GM23248 (cell line): ENCODE measurements around the gene MYMK. TPM values are rescaled to one million over a fixed set of nuclear protein-coding genes. Genes with fewer than 3 reads are reported as not detected.

ENCODE experiments used
- DNase-seq: peaks from one replicate; pipeline ENCODE4 v3.0.0-alpha.2; 2015
- H2AFZ ChIP-seq: fragments of 200-600 bp; sonication (generic); 2 replicates; pipeline ENCODE4 v1.6.1; 2016; ENCODE audit warnings: antibody characterized with exemption
- H3F3A ChIP-seq: fragments of 200-600 bp; sonication (generic); 2 replicates; pipeline ENCODE4 v1.6.1; 2016; ENCODE audit warnings: mild to moderate bottlenecking, antibody characterized with exemption, mixed run types; ENCODE audit not compliant: insufficient read depth
- H3K27ac ChIP-seq: fragments of 200-600 bp; sonication (generic); 2 replicates; pipeline ENCODE4 v1.5.1; 2016; ENCODE audit warnings: mild to moderate bottlenecking
- H3K27me3 ChIP-seq: fragments of 200-600 bp; sonication (generic); replicated peaks from 2 replicates; pipeline ENCODE4 v1.6.1; 2016; ENCODE audit warnings: mild to moderate bottlenecking; ENCODE audit not compliant: insufficient read depth
- H3K36me3 ChIP-seq: fragments of 200-600 bp; sonication (generic); 2 replicates; pipeline ENCODE4 v1.6.1; 2016; ENCODE audit warnings: low read depth, mild to moderate bottlenecking
- H3K4me1 ChIP-seq: fragments of 200-600 bp; sonication (generic); 2 replicates; pipeline ENCODE4 v1.6.1; 2016; ENCODE audit warnings: mild to moderate bottlenecking; ENCODE audit not compliant: insufficient read depth
- H3K4me2 ChIP-seq: fragments of 200-600 bp; sonication (generic); one replicate; pipeline ENCODE4 v1.6.1; 2016; ENCODE audit warnings: mild to moderate bottlenecking; ENCODE audit not compliant: unreplicated experiment
- H3K4me3 ChIP-seq: fragments of 200-600 bp; sonication (generic); 2 replicates; pipeline ENCODE4 v1.5.1; 2016; ENCODE audit warnings: mild to moderate bottlenecking
- H3K79me2 ChIP-seq: fragments of 200-600 bp; sonication (generic); 2 replicates; pipeline ENCODE4 v1.6.1; 2016; ENCODE audit warnings: mild to moderate bottlenecking; ENCODE audit not compliant: insufficient read depth
- H3K9ac ChIP-seq: fragments of 200-600 bp; sonication (generic); 2 replicates; pipeline ENCODE4 v1.6.1; 2016; ENCODE audit warnings: mild to moderate bottlenecking
- H3K9me2 ChIP-seq: fragments of 200-600 bp; sonication (generic); 2 replicates; pipeline ENCODE4 v1.6.1; 2016; ENCODE audit warnings: mixed run types, mild to moderate bottlenecking, moderate library complexity; ENCODE audit not compliant: insufficient read depth
- H3K9me3 ChIP-seq: fragments of 200-600 bp; sonication (generic); one replicate; pipeline ENCODE4 v1.6.1; 2017; ENCODE audit warnings: low read depth
- H4K20me1 ChIP-seq: fragments of 200-600 bp; sonication (generic); 2 replicates; pipeline ENCODE4 v1.6.0; 2016; ENCODE audit not compliant: insufficient read depth
- EZH2 ChIP-seq: fragments of 200-600 bp; sonication (generic); IDR thresholded peaks from 2 replicates; pipeline ENCODE4 v1.6.1; 2018; ENCODE audit warnings: antibody characterized with exemption, mild to moderate bottlenecking; ENCODE audit not compliant: insufficient read depth, poor library complexity, severe bottlenecking
- EZH2phosphoT487 ChIP-seq: fragments of 200-600 bp; sonication (generic); IDR thresholded peaks from 2 replicates; pipeline ENCODE4 v1.6.1; 2018; ENCODE audit warnings: antibody characterized with exemption, moderate library complexity, mild to moderate bottlenecking, low read depth; ENCODE audit not compliant: insufficient read depth
- WGBS, 2 experiments: methylation state at CpG; one replicate each; pipeline ENCODE4 v1.1.6; 2015 to 2017; ENCODE audit warnings: low lambda C conversion rate in 2 of 2, low coverage in 1 of 2; ENCODE audit errors: missing lambda C conversion rate in 2 of 2; 5-methylcytosine and 5-hydroxymethylcytosine counted together
- in situ Hi-C: fragments of 300-500 bp; cut with MboI; formaldehyde crosslinking; loops from 2 replicates; pipeline ENCODE4 v1.15.0; 2020
- polyA plus RNA-seq: library from polyadenylated mRNA; unstranded; fragments of >200 nt; fragmentation: Nextera tagmentation; extraction: Ambion mirVana; gene quantifications from 2 replicates; pipeline ENCODE4 v1.2.1, GENCODE V29; 2016
- total RNA-seq: library from RNA; depleted of rRNA; stranded (reverse); fragments of >200 nt; shearing (Covaris generic); gene quantifications from 2 replicates; pipeline ENCODE4 v1.2.3, GENCODE V29; 2014

The MYMK gene
- total and polyA plus RNA-seq, 2 experiments from 2014 or later: not detected

DNA sequence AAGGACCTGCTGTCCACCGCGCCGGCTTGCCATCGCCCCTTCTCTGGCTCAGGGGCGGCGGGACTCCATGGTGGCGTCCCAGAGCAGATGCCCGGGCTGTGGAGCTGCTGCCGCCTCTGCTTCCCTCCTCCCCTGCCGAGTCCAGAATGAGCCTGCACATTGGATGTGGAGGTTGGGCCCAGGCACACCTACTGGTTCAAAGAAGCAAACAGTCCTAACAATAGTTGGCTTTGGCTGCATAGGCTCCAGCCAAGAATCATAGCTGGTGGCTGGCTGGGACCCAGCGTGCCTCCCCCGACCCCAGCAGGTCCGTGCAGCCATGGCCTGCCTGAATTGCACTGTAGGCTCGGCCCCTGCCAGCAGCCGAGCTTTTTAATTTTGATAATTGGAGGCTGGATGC lies 35.6 kb upstream of the MYMK start:
- H3K4me1 ChIP-seq: peaks cover 10% of the 10 kb centered on the region
- TF ChIP-seq EZH2 (no peak), EZH2phosphoT487 (no peak)

DNA sequence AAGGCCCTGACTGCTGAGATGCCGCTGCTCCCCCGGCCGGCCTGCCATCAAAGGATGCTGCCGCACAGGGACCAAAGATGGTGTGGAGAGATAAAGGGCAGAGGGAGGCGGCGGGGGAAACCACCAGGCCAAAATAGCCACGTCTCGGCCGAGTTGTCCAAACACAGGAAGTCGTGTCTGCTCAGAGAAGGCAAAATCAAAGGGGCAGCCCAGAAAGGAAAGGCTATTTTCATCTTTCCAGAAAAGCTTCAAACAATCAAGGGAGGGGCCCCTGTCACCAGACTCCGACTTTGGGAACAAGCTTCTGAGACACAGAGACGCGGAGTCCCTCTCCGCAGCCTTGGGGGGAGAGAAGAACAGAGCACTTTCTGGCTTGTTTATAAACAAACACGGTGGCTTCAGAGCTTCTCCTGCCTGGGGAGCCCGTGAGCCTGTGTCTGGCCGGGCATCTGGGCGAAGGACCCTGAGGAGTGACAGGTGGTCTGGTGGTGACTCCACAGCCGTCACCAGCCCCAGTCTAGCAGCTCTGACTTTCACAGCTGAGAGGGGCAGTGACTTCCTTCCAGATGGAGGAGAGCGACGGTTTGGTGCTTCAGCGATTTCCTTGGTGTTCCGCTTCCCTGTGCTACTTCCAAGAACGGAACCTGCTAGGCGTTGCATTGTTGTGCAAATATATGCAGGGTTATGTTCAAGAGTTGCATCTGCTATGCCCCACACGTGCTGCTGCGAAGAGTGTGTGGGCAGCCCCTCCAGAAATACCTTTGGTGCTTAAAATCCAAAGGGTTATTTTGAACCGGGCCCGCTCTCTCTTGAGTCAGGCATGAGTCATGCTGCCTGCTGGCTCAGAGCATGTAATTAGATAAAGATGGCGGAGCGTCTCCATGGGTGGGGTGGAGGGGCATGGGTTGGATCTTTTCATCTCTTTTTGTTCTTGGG lies 33.7 kb upstream of the MYMK start:
- Histone ChIP-seq H3K27me3 (0 out of 2 replicates have a peak, but pooled peaks cover 6% of the 10 kb centered on the region), H3F3A (no peaks in the 10 kb centered on the region), H3K4me2 (peak overlapping the region; percentile 75), H3K4me3 (peak overlapping the region; percentile 47), H3K9me3 (no peaks in the 10 kb centered on the region), H3K9ac (peak overlapping the region; percentile 50), H3K4me1 (peaks cover 10% of the 10 kb centered on the region), H2AFZ (peak overlapping the region; percentile 72), H4K20me1 (no peaks in the 10 kb centered on the region), H3K9me2 (no peaks in the 10 kb centered on the region), H3K36me3 (no peaks in the 10 kb centered on the region), H3K27ac (peak overlapping the region; percentile 41), H3K79me2 (no peaks in the 10 kb centered on the region)
- WGBS, 2 experiments: 4 to 5% methylated on average over 31 of the region's 31 CpGs
- DNase-seq: peak; percentile 95
- in situ Hi-C loops: no loop called here
- no peak for TF ChIP-seq EZH2
- TF ChIP-seq EZH2phosphoT487: no peak

More for the DNA sequence above, 35.6 kb upstream of the MYMK start:
- H3F3A ChIP-seq: no peaks in the 10 kb centered on the region
- no peak overlapping the region for H2AFZ ChIP-seq
- H3K4me3 ChIP-seq: no peak overlapping the region
- DNase-seq: no peak
- 81 to 87% methylated on average over 15 of the region's 15 CpGs for WGBS, 2 experiments
- H3K79me2 ChIP-seq: no peaks in the 10 kb centered on the region
- in situ Hi-C loops: no loop called here
- no peaks in the 10 kb centered on the region for H3K9me3 ChIP-seq
- no peaks in the 10 kb centered on the region for H3K9me2 ChIP-seq
- H4K20me1 ChIP-seq: no peaks in the 10 kb centered on the region
- peaks cover 16% of the 10 kb centered on the region; the same call in 1 of the 2 replicates for H3K27me3 ChIP-seq
- H3K4me2 ChIP-seq: no peak overlapping the region
- no peak overlapping the region for H3K27ac ChIP-seq
- no peaks in the 10 kb centered on the region for H3K36me3 ChIP-seq
- no peak overlapping the region for H3K9ac ChIP-seq

DNA sequence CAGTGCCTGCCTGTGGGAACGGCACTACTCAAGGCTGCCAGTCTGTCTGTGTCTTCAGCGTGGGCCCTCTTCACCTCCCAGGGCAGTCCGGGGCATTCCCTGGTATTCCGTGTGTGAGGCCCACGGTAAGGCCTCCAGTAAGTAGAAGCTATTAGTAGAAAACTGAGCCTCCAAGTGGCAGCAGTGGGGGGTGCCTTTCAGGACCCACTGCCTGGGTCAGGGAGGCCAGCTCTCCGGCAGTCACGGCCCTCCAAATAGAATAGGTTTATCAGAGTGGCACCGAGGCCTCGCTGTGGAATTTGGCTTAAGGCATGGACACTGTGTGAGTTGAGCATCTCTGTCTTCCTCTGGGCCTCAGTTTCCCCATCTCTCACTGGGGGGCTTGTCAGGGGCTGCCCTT lies 32.8 kb upstream of the MYMK start:
- no peaks in the 10 kb centered on the region for H4K20me1 ChIP-seq
- no peak overlapping the region for H2AFZ ChIP-seq
- no peak overlapping the region for H3K27ac ChIP-seq
- peaks cover 10% of the 10 kb centered on the region for H3K4me1 ChIP-seq
- 0 out of 2 replicates have a peak overlapping the region, but pooled peaks have one; percentile 50 for H3K9ac ChIP-seq
- H3K9me3 ChIP-seq: no peaks in the 10 kb centered on the region
- H3K79me2 ChIP-seq: no peaks in the 10 kb centered on the region
- H3K27me3 ChIP-seq: no peaks in the 10 kb centered on the region
- H3K36me3 ChIP-seq: no peaks in the 10 kb centered on the region
- H3F3A ChIP-seq: no peaks in the 10 kb centered on the region
- no peak overlapping the region for H3K4me2 ChIP-seq
- no peak for DNase-seq
- no peaks in the 10 kb centered on the region for H3K9me2 ChIP-seq
- in situ Hi-C loops: no loop called here
- WGBS, 2 experiments: 72 to 92% methylated on average over 4 to 9 of the region's 9 CpGs
- no peak for TF ChIP-seq EZH2phosphoT487
- TF ChIP-seq EZH2: no peak
- no peak overlapping the region for H3K4me3 ChIP-seq

DNA sequence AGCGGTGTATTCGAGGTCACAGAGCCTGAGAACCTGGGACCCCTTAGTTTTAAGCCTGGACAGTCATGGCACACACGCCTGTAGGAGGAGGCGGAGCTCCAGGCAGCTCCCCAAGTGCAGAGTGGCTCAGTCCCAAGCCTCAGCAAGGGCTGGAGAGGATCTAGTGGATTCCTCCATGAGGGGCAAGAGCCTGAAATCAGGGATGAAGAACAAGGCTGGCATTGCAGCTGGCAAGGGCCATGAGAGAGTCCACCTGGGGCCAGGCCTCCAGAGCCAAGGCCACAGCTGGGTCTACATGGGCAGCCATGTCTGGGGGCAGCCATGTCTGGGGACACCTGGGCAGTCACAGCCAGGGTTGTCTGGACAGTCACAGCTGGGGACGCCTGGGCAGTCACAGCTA lies 31.6 kb upstream of the MYMK start:
- Histone ChIP-seq H3K36me3 (no peaks in the 10 kb centered on the region), H3K4me3 (no peak overlapping the region), H3K4me1 (peaks cover 10% of the 10 kb centered on the region), H3K9me3 (no peaks in the 10 kb centered on the region), H3K9me2 (no peaks in the 10 kb centered on the region), H3K9ac (no peak overlapping the region), H2AFZ (no peak overlapping the region), H3K4me2 (no peak overlapping the region), H3F3A (no peaks in the 10 kb centered on the region), H3K27me3 (no peaks in the 10 kb centered on the region), H3K79me2 (no peaks in the 10 kb centered on the region), H4K20me1 (no peaks in the 10 kb centered on the region), H3K27ac (no peak overlapping the region)
- 85 to 88% methylated on average over 5 of the region's 5 CpGs for WGBS, 2 experiments
- TF ChIP-seq EZH2phosphoT487: no peak
- no peak for TF ChIP-seq EZH2
- in situ Hi-C loops: no loop called here
- DNase-seq: no peak
